Measurements from ENCODE around the gene SCML1.

Gene SCML1

GRCh38 chrX:17740137-17741122 is 3.1 kb downstream of the SCML1 start:
- Histone ChIP-seq H3K9me3 (ENCODE audit: insufficient read depth, low read length, severe bottlenecking) (no peaks in the 10 kb centered on the region), H3K4me3 (ENCODE audit: low read depth in 1 of 2, low read length in 2 of 2) (no peak overlapping the region), H3K27me3 (ENCODE audit: insufficient read depth, low read length, poor library complexity) (no peaks in the 10 kb centered on the region), H4K20me1 (ENCODE audit: insufficient read depth, low read length) (no peaks in the 10 kb centered on the region), H2AFZ (ENCODE audit: low read depth, low read length) (no peak overlapping the region), H3K9ac (ENCODE audit: low read depth, low read length) (no peak overlapping the region), H3K4me1 (ENCODE audit: insufficient read depth, low read length) (no peaks in the 10 kb centered on the region), H3K4me2 (ENCODE audit: insufficient read depth, low read length) (no peak overlapping the region), H3K27ac (ENCODE audit: low read length) (no peak overlapping the region), H3K36me3 (ENCODE audit: insufficient read depth, low read length) (no peaks in the 10 kb centered on the region), H3K79me2 (ENCODE audit: insufficient read depth, low read length) (no peaks in the 10 kb centered on the region)
- TF ChIP-seq EZH2 (IDR thresholded peaks at IDR 0.05; ENCODE audit: borderline replicate concordance, low read depth, low read length, severe bottlenecking) (no peak), CTCF (IDR thresholded peaks at IDR 0.05; ENCODE audit: borderline replicate concordance, extremely low read depth, low read length, poor library complexity, severe bottlenecking) (no peak)
- no peak for ATAC-seq (ENCODE audit: insufficient read depth, low read depth)
- DNase-seq, result no peak

- Histone ChIP-seq H3K4me3 (ENCODE audit: low read depth in 1 of 2, low read length in 2 of 2) (no peak overlapping the region), H3K4me2 (ENCODE audit: insufficient read depth, low read length) (no peak overlapping the region), H3K27me3 (ENCODE audit: insufficient read depth, low read length, poor library complexity) (no peaks in the 10 kb centered on the region), H3K27ac (ENCODE audit: low read length) (no peak overlapping the region), H3K9me3 (ENCODE audit: insufficient read depth, low read length, severe bottlenecking) (no peaks in the 10 kb centered on the region), H4K20me1 (ENCODE audit: insufficient read depth, low read length) (no peaks in the 10 kb centered on the region), H3K79me2 (ENCODE audit: insufficient read depth, low read length) (no peaks in the 10 kb centered on the region), H3K9ac (ENCODE audit: low read depth, low read length) (no peak overlapping the region), H2AFZ (ENCODE audit: low read depth, low read length) (no peak overlapping the region), H3K36me3 (ENCODE audit: insufficient read depth, low read length) (no peaks in the 10 kb centered on the region), H3K4me1 (ENCODE audit: insufficient read depth, low read length) (no peaks in the 10 kb centered on the region)
- ATAC-seq (ENCODE audit: insufficient read depth, low read depth) (no peak), DNase-seq (no peak)
- TF ChIP-seq CTCF (IDR thresholded peaks at IDR 0.05; ENCODE audit: borderline replicate concordance, extremely low read depth, low read length, poor library complexity, severe bottlenecking) (no peak), EZH2 (IDR thresholded peaks at IDR 0.05; ENCODE audit: borderline replicate concordance, low read depth, low read length, severe bottlenecking) (no peak)
Measured at GRCh38 chrX:17741123-17741511, 3.8 kb downstream of the SCML1 start.

- no peaks in the 10 kb centered on the region for H3K79me2 ChIP-seq (ENCODE audit: insufficient read depth, low read length)
- H3K4me2 ChIP-seq (ENCODE audit: insufficient read depth, low read length), result no peak overlapping the region
- TF ChIP-seq CTCF (IDR thresholded peaks at IDR 0.05; ENCODE audit: borderline replicate concordance, extremely low read depth, low read length, poor library complexity, severe bottlenecking) (no peak), EZH2 (IDR thresholded peaks at IDR 0.05; ENCODE audit: borderline replicate concordance, low read depth, low read length, severe bottlenecking) (no peak)
- no peak overlapping the region for H2AFZ ChIP-seq (ENCODE audit: low read depth, low read length)
- H3K27me3 ChIP-seq (ENCODE audit: insufficient read depth, low read length, poor library complexity), result no peaks in the 10 kb centered on the region
- H3K4me1 ChIP-seq (ENCODE audit: insufficient read depth, low read length), result no peaks in the 10 kb centered on the region
- no peaks in the 10 kb centered on the region for H4K20me1 ChIP-seq (ENCODE audit: insufficient read depth, low read length)
- DNase-seq (no peak), ATAC-seq (ENCODE audit: insufficient read depth, low read depth) (no peak)
- H3K4me3 ChIP-seq (ENCODE audit: low read depth in 1 of 2, low read length in 2 of 2), result no peak overlapping the region
- H3K27ac ChIP-seq (ENCODE audit: low read length), result no peak overlapping the region
- H3K36me3 ChIP-seq (ENCODE audit: insufficient read depth, low read length), result no peaks in the 10 kb centered on the region
- no peak overlapping the region for H3K9ac ChIP-seq (ENCODE audit: low read depth, low read length)
- no peaks in the 10 kb centered on the region for H3K9me3 ChIP-seq (ENCODE audit: insufficient read depth, low read length, severe bottlenecking)
Measured at GRCh38 chrX:17743913-17744312, 6.6 kb downstream of the SCML1 start.
